ENCODE measurements around the gene FSIP1.

The FSIP1 gene

DNA sequence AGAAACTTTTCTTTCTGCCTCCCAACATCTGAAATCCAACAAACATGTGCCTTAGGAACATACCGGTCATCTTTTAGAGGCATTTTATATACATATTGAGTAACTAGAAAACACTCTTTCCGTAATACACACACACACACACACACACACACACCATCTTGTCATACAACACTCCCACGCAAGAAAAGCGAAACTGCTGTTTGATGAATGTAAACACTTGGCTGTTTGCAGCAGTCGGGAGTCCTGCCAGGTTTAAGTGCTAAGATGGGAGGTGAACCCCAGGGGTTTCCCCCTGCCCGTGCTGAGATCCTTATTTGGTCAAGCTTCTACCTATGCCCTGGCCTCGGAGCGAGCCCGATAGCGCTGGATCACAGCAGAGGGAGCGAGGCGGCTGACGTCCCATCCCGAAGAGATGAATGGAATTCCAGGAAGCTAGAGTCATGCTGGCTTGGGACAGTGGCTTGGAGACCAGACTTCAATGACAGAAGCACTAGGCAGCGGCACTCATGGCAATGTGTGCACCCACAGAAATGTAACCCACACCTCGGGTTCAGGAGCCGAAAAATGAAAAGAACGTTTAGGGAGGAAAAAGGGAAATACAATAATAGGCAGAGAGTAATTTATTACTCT lies 203.0 kb downstream of the FSIP1 start:
- in situ Hi-C loops (cut with MboI; ENCODE audit: low sequenced_read_pairs, unreplicated experiment) = loop anchor here (10.0 to 25.0 kb wide), 2 partner anchors 455 to 867 kb away; no protein-coding TSS in a partner anchor
- DNase-seq (ENCODE audit: low spot score) = no peak
- TF ChIP-seq, protein P1, sequence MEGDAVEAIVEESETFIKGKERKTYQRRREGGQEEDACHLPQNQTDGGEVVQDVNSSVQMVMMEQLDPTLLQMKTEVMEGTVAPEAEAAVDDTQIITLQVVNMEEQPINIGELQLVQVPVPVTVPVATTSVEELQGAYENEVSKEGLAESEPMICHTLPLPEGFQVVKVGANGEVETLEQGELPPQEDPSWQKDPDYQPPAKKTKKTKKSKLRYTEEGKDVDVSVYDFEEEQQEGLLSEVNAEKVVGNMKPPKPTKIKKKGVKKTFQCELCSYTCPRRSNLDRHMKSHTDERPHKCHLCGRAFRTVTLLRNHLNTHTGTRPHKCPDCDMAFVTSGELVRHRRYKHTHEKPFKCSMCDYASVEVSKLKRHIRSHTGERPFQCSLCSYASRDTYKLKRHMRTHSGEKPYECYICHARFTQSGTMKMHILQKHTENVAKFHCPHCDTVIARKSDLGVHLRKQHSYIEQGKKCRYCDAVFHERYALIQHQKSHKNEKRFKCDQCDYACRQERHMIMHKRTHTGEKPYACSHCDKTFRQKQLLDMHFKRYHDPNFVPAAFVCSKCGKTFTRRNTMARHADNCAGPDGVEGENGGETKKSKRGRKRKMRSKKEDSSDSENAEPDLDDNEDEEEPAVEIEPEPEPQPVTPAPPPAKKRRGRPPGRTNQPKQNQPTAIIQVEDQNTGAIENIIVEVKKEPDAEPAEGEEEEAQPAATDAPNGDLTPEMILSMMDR (IDR thresholded peaks at IDR 0.05; ENCODE audit: borderline replicate concordance, control extremely low read depth, extremely low read depth, insufficient read depth, missing control alignments) = no peak

DNA sequence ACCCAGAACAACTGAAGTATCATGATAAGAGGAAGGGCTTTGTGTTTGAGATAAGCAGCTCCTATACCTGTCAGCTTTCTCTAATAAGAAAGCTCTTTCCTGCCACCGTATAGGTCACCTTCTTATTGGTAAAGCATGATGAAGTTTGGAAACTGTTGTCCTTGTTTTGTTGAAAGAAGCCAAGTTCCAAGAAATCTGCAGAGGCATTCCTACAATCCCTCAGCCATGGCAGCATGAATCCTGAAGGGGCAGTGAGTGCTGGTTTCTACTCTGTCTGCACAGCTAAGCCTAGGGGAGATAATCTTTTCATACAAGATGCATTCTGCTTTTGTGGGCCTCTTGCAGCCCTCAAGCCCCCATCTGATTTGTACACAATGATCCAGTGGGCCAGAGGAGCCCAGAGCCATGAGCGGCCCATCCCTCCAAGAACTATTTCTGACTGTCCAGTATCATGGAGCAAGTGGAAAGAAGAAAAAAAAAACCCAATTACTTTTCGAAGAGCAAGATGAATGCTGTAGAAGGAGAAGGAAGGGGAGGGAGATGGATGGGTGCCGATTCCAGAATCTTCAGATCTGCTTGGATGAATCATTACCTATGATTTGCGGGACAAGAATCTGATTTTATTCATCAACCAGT lies 203.7 kb downstream of the FSIP1 start:
- in situ Hi-C loops (cut with MboI; ENCODE audit: low sequenced_read_pairs, unreplicated experiment) = loop anchor here (10.0 to 25.0 kb wide), 2 partner anchors 454 to 867 kb away; no protein-coding TSS in a partner anchor
- DNase-seq (ENCODE audit: low spot score) = no peak
- TF ChIP-seq, protein P1 (IDR thresholded peaks at IDR 0.05; ENCODE audit: borderline replicate concordance, control extremely low read depth, extremely low read depth, insufficient read depth, missing control alignments) = no peak

DNA sequence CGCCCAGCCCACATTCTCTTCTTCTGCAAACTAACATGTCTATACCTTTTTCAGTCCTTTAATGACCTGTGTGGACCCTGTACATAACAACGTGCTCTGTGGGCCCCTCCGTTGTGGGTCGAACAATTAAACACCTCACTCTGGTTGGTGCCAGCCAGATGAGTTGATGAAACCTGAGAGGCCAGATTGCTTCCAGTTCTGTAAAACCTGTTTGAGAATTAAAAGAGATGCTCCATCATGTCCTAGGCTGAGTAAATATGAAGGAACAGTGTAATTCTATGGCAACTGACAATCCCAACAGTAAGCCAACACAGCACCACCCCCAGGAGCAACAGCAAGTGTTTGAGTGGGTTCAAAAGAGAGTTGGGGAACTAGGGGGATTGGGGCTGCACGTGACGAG lies 207.5 kb downstream of the FSIP1 start:
- in situ Hi-C loops (cut with MboI; ENCODE audit: low sequenced_read_pairs, unreplicated experiment) = loop anchor here (10.0 to 25.0 kb wide), 2 partner anchors 450 to 863 kb away; no protein-coding TSS in a partner anchor
- TF ChIP-seq, protein P1 (IDR thresholded peaks at IDR 0.05; ENCODE audit: borderline replicate concordance, control extremely low read depth, extremely low read depth, insufficient read depth, missing control alignments) = no peak
- no peak for DNase-seq (ENCODE audit: low spot score)

DNA sequence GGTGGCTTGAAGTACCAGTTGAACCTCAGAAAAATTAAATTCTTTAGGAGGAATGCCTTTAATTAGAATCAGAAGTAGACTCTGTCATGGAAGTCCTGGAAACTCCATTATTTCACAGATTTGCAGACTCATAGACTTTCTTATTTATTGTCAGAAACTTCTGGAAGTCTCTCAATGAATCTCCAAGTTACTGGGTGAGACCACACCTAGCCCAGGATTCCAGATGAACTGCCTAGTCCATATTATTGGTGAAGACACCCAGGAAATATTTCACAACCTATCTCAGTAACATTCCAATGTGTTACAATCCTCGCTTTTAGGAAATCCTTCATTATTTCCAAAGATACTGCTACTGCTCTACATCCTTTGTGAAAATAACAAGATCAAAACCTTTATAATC lies 208.2 kb downstream of the FSIP1 start:
- no peak for DNase-seq (ENCODE audit: low spot score)
- TF ChIP-seq, protein P1 (IDR thresholded peaks at IDR 0.05; ENCODE audit: borderline replicate concordance, control extremely low read depth, extremely low read depth, insufficient read depth, missing control alignments) = no peak
- in situ Hi-C loops (cut with MboI; ENCODE audit: low sequenced_read_pairs, unreplicated experiment) = loop anchor here (10.0 to 25.0 kb wide), 2 partner anchors 262 to 450 kb away; no protein-coding TSS in a partner anchor

DNA sequence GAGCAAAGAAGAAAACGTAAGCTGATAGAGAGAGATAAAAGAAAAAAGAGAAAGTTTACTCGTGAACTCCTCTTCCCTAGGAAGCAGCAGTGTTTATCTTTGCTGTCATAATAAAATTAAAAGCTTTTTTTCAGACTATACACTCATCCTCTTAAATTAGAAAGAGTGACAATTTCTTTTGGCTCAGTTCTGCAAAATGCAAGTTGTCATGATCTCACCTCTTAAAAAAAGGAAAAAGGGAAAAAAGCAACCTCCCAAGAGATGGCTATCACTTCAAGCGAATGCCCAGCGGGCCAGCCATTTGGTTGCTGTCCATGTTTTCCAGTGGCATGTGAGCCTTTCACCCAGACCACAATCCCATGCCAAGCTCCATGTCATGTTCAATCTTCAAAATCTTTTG lies 208.8 kb downstream of the FSIP1 start:
- in situ Hi-C loops (cut with MboI; ENCODE audit: low sequenced_read_pairs, unreplicated experiment) = loop anchor here (10.0 to 25.0 kb wide), 2 partner anchors 262 to 449 kb away; no protein-coding TSS in a partner anchor
- TF ChIP-seq, protein P1 (IDR thresholded peaks at IDR 0.05; ENCODE audit: borderline replicate concordance, control extremely low read depth, extremely low read depth, insufficient read depth, missing control alignments) = no peak
- DNase-seq (ENCODE audit: low spot score) = no peak

DNA sequence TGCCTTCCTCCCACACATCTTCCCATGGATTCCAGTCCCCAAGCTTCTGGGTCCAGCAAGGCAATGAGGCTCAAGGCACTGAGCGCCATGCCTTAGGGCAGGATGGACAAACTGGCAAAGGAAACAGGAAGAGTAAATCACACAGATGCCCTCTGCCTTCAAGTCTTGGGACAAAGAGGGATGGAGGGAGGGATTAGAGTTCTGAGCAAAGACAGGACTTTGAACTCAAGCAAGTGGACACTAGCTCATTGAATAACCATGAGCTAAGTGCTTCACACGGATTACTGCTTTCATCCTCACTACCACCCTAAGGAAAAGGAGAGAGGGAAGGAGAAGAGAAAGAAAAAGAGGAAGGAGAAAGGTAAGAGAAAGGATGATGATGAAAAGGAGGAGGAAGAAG lies 209.4 kb downstream of the FSIP1 start:
- TF ChIP-seq, protein P1 (IDR thresholded peaks at IDR 0.05; ENCODE audit: borderline replicate concordance, control extremely low read depth, extremely low read depth, insufficient read depth, missing control alignments) = no peak
- in situ Hi-C loops (cut with MboI; ENCODE audit: low sequenced_read_pairs, unreplicated experiment) = loop anchor here (10.0 to 25.0 kb wide), 2 partner anchors 261 to 448 kb away; no protein-coding TSS in a partner anchor
- DNase-seq (ENCODE audit: low spot score) = no peak
